Mesodermal cell (in vitro differentiated cells): ENCODE results near the gene RPTOR.

Experiments
- H3K27ac ChIP-seq: 2 replicates; pipeline ENCODE4 v1.7.0; 2013; ENCODE audit warnings: mild to moderate bottlenecking, low read depth, low read length, moderate library complexity; ENCODE audit not compliant: severe bottlenecking
- H3K36me3 ChIP-seq: 2 replicates; pipeline ENCODE4 v1.7.1; 2013; ENCODE audit warnings: mild to moderate bottlenecking, low read length, moderate library complexity; ENCODE audit not compliant: control insufficient read depth, insufficient read depth
- H3K4me1 ChIP-seq: one replicate; pipeline ENCODE4 v1.7.1; 2013; ENCODE audit warnings: mild to moderate bottlenecking, low read length; ENCODE audit not compliant: insufficient read depth, control insufficient read depth, poor library complexity, severe bottlenecking
- H3K4me3 ChIP-seq: 2 replicates; pipeline ENCODE4 v1.7.0; 2013; ENCODE audit warnings: low read length, control low read depth, mild to moderate bottlenecking; ENCODE audit not compliant: insufficient read depth, poor library complexity, severe bottlenecking; ENCODE audit errors: extremely low read depth
- H3K9me3 ChIP-seq: 2 replicates; pipeline ENCODE4 v1.7.1; 2013; ENCODE audit warnings: mild to moderate bottlenecking, low read length, moderate library complexity; ENCODE audit not compliant: control insufficient read depth
- WGBS, 2 experiments: methylation state at CpG; one replicate each; pipeline ENCODE4 v1.1.5; 2013; ENCODE audit warnings: missing lambda C conversion rate in 2 of 2; ENCODE audit not compliant: insufficient coverage in 2 of 2; 5-methylcytosine and 5-hydroxymethylcytosine counted together

RPTOR gene

DNA sequence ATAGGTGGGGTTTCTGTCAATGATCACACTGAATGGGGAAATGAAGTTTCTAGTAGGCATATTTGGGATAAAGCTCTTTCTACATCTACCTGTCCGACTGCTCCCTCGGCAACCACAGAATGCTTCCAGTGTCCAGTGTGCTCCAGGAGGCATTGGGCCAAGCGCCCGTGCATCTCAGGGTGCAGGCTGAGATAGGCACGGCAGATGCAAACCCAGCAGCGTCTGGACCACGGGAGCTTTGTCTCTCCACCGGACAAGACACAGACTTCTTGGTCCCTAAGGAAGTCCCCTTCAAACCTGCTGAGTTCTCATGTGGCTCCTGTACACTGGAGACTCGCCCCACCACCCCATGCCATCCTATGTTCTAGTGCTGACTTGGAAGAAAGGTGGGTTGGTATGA, 202.8 kb downstream of the RPTOR start:
- 95 to 98% methylated on average over 8 to 9 of the region's 9 CpGs for WGBS, 2 experiments
- no peaks in the 10 kb centered on the region for H3K36me3 ChIP-seq

DNA sequence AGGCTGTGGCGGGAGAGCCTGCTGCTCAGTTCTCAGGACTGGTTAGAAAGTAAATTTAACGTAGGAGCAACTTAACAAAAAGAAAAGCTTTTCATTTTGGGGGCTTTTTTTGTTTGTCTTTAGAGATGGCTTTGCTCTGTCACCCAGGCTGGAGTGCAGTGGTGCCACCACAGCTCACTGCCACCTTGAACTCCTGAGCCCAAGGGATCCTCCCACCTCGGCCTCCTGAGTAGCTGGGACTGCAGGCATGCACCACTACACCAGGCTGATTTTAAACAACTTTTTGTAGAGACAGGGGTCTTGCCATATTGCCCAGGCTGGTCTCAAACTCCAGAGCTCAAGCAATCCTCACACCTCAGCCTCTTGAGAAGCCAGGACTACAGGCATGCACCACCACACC, 205.0 kb downstream of the RPTOR start:
- Histone ChIP-seq H3K27ac (no peak overlapping the region), H3K36me3 (peaks cover 9% of the 10 kb centered on the region), H3K4me1 (peaks cover 10% of the 10 kb centered on the region), H3K4me3 (no peak overlapping the region), H3K9me3 (no peaks in the 10 kb centered on the region)
- WGBS, 2 experiments: 100% methylated on average over 1 of the region's 3 CpGs

More for the DNA sequence above, 202.8 kb downstream of the RPTOR start:
- Histone ChIP-seq H3K27ac (no peak overlapping the region), H3K9me3 (no peaks in the 10 kb centered on the region), H3K4me3 (no peak overlapping the region), H3K4me1 (peaks cover 10% of the 10 kb centered on the region)

DNA sequence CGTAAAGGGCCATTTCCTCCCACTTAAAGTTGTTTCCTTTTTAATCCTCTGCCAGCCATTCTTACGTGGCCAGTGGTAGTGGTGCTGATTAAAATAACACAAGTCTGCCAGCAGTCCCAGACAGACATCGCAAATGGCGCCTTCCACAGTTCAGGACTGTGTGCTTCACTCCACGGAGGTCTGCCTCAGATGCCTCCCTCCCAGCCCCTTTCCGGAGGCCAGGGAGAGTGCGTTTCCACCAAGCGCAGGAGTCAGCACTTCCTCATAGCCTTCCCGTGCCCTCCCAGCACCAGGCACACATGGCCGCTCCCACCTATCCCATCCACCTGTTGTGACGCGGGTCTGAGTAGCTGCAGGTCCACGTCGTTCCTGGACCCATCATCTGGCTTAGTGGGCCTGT, 205.6 kb downstream of the RPTOR start:
- H3K9me3 ChIP-seq: no peaks in the 10 kb centered on the region
- peaks cover 15% of the 10 kb centered on the region for H3K36me3 ChIP-seq
- WGBS, 2 experiments: 86 to 90% methylated on average over 10 to 14 of the region's 14 CpGs
- H3K4me3 ChIP-seq: no peak overlapping the region
- H3K27ac ChIP-seq: no peak overlapping the region
- H3K4me1 ChIP-seq: peaks cover 10% of the 10 kb centered on the region

DNA sequence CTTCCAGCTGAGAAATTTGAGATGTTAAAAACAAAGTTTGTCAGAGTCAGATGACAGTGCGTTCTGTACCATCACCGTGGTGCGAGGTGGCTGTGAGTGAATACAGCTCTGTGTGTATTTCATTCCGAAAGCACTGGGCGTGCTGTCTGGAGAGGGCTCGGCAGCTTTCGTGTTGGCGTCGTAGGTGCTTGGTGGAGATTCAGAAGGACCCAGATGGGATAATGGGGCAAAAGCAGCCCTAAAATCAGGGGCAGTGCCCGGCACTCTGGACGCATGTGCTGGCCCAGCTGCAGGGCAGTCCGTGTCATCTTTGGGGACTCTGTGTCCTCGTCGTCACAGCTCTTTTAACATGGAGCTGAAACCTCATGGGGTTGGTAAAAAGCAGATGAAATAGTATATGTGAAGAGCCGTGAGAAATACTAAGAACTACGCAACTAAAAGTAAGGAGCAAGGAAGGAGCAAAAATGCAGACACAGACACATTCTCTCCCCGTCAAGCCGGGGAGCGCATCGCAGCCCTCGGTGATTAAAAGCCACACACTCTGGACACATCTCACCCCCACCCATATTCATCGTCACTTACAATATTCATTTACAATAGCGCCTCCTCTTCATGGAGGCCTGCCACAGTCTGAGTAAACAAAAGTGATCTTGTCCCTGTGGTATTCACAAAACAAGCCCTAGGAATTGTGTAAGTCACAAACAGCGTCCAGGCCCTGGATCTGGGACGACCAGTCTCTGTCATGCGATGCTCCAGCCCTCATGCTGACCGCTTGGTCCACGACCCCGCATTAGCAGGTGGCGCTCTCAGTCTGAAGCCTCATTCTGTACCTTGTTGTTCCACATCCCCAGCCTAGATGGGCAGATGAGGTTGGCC, 206.7 kb downstream of the RPTOR start:
- Histone ChIP-seq H3K4me1 (peaks cover 10% of the 10 kb centered on the region), H3K36me3 (peaks cover 24% of the 10 kb centered on the region), H3K9me3 (no peaks in the 10 kb centered on the region), H3K4me3 (no peak overlapping the region), H3K27ac (peak overlapping the region; percentile 29)
- WGBS, 2 experiments: 85 to 86% methylated on average over 27 to 30 of the region's 30 CpGs

DNA sequence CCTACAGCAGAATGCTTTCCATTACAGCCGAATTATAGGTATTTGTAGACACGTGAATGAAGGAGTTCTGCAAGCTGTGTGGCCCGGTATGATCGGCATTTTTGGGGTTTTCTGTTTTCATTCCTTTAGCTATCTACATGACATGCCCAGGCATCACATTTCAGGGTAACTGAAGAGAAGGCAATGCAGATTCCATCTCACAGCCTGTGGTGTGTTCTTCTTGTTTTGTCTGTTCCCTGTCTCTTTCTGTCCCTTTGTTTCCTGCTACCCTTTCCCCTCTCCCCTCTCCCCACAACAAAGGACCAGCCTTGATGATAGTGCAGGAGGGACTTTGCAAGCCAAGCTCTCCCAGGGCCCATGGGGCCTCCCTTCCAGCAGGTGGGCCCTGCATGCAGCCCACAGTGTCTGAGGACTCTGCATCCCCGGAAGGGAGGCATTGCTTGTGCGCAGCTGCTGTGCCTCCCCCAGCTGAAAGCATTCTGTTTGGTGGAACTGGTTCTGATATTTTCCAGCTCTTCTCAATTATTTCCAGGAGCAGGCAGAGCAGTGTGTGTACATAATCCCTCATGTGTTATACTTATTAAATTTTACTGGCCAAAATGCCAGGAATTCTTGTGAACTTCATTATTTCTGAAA, 207.4 kb downstream of the RPTOR start:
- 70% methylated on average over 2 to 5 of the region's 6 CpGs for WGBS, 2 experiments
- Histone ChIP-seq H3K9me3 (no peaks in the 10 kb centered on the region), H3K4me1 (peaks cover 10% of the 10 kb centered on the region), H3K4me3 (no peak overlapping the region), H3K36me3 (peaks cover 28% of the 10 kb centered on the region), H3K27ac (peak overlapping the region; percentile 45)

DNA sequence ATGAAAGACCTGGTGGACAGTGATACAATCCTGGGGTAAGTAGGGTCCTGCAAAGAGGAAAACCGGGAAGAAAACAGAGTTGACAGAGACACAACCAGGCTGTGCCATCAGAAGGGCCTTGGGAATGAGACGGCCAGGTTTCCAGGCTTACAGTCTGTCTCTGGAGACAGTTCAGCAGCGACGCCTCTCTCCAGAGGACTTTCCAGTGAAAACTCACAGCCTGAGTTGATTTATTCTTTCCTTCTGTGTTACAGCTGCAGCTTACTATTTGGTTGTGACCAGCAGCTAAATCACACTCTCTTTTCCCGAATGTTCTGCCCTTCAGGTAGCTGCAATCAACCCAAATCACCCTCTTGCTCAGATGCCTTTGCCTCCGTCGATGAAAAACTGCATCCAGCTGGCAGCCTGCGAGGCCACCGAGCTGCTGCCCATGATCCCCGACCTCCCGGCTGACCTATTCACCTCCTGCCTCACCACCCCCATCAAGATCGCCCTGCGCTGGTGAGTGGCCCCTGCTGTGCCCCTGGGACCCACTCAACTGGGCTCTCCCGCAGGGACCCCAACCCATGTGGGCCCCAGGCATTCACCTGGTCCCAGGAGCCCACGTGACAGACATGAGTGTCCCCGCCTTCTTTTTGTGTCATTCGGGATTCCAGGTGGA, 209.2 kb downstream of the RPTOR start:
- H3K27ac ChIP-seq: no peak overlapping the region
- H3K36me3 ChIP-seq: peaks cover 34% of the 10 kb centered on the region
- H3K9me3 ChIP-seq: no peaks in the 10 kb centered on the region
- peaks cover 13% of the 10 kb centered on the region for H3K4me1 ChIP-seq
- 96% methylated on average over 10 of the region's 17 CpGs for WGBS, 2 experiments
- H3K4me3 ChIP-seq: no peak overlapping the region

DNA sequence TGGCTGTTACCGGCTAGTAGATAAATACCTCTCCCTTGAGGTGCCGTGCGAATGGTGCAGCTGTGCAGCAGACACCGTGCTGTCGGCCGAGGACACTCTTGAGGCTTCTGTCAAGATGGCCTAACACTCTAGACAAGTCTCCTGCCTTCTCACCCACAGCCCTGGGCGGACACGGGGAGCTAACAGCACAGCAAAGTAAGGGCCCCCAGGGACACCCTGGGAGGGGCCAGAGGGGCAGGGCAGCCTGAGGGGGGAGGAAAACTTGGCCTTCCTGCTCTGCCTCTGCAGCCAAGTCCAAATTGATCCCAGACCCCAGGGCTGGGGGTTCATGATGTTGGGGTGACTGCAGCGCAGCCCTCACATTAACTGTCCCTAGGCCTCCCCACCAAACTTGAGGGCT, 210.2 kb downstream of the RPTOR start:
- peaks cover 18% of the 10 kb centered on the region for H3K4me1 ChIP-seq
- no peaks in the 10 kb centered on the region for H3K9me3 ChIP-seq
- H3K27ac ChIP-seq: no peak overlapping the region
- H3K4me3 ChIP-seq: no peak overlapping the region
- WGBS, 2 experiments: 74 to 81% methylated on average over 6 of the region's 9 CpGs
- peaks cover 34% of the 10 kb centered on the region for H3K36me3 ChIP-seq

DNA sequence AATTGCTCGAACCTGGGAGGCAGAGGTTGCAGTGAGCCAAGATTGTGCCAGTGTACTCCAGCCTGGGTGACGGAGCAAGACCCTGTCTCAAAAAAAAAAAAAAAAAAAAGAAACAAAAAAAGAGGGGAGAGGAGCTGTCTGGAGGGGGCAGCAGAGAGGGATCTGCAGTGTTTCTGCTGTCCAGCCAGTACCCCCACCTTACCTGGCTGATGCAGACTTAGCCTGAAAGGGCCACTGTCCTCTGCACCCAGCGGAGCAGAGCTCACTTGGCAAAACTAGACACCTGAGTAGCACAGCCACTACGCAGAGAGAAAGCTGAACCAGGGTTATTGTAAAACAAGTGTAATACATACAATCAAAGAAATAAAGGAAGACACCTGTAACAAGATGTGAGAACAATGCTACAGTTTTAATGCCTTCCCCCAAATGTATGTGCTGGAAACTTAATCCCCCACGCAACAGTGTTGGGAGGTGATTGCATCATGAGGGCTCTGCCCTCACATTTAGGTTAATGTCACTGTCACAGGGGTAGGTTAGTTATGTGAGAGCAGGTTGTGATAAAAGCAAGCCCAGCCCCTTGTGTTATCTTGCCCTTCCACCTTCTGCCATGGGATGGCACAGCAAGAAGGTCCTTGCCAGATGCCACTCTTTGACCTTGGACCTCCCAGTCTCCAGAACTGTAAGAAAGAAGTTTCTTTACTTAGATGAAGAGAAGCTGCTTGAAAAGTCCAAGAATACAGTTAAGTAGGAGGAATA, 211.2 kb downstream of the RPTOR start:
- no peak overlapping the region for H3K4me3 ChIP-seq
- 95 to 100% methylated on average over 1 to 3 of the region's 5 CpGs for WGBS, 2 experiments

DNA sequence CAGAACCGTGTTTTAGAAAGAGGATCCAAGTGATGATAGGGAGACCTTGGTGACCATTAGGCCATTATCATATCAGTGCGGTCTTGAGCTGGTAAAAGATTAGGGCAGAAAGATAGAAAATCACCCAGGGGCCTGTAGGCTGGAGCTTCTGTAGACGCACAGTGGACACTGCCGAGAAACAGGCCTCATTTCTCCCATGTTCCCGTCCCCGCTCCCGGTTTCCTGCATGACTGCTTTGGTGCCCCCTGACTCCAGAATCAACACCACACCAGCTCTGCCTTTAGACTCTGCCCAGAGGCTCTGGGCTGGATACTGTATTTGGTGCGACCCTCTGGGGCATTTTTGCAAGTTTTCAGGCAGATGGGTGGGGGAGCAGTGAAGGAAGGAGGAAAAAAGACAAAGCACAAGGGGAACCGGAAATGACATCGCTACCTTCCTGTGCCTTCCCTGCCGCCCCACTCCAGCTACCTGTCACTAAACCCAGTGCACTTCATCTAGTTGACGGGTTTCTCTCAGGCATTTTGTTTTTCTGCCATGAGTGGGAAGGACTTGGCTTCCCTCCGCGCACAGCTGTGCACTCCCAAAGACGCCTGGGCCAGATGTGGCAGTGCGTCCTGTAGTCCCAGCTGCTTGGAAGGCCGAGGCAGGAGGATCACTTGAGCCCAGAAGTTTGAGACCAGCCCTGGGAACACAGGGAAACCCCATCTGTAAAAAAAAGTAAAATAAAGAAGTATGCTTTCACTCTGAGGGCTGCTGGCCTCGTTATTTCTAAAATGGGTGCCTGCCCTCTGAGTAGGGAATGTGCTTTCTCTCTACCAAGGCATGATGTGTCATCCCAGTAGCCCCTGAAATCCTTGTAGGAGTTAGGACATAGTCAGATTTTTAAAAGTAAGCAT, 214.1 kb downstream of the RPTOR start:
- Histone ChIP-seq H3K4me3 (no peak overlapping the region), H3K36me3 (peaks cover 34% of the 10 kb centered on the region), H3K9me3 (no peaks in the 10 kb centered on the region), H3K4me1 (peaks cover 23% of the 10 kb centered on the region), H3K27ac (peak overlapping the region; percentile 25)
- 91 to 97% methylated on average over 12 to 16 of the region's 18 CpGs for WGBS, 2 experiments

More for the DNA sequence above, 211.2 kb downstream of the RPTOR start:
- Histone ChIP-seq H3K27ac (no peak overlapping the region), H3K9me3 (no peaks in the 10 kb centered on the region), H3K4me1 (peaks cover 18% of the 10 kb centered on the region), H3K36me3 (peaks cover 34% of the 10 kb centered on the region)

DNA sequence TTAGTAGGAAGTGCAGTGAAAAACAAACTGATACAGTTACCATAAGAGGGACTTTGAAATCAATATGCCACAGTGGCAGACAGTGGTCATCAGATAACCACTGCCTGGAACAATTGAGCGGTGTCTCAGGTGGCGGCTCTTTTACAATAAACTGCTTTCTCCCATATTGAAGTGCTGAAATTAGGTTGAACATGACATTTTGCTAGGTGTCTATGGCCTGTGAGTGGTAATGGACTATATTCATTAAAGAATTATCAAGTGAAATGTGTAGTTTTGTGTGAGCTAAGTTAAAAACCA, 214.7 kb downstream of the RPTOR start:
- 90 to 91% methylated on average over 2 of the region's 2 CpGs for WGBS, 2 experiments
- H3K36me3 ChIP-seq: peaks cover 29% of the 10 kb centered on the region
- no peak overlapping the region for H3K4me3 ChIP-seq
- H3K9me3 ChIP-seq: no peaks in the 10 kb centered on the region
- H3K4me1 ChIP-seq: peaks cover 23% of the 10 kb centered on the region
- no peak overlapping the region for H3K27ac ChIP-seq
